Hippocampal formation (tissue), 2 donors: Measurements from ENCODE around the gene RIMBP2.

ENCODE experiments used
- DNase-seq, 2 donors: peaks; one replicate each; lab custom pipeline; 2025; lab: John Stamatoyannopoulos, UW

Gene RIMBP2

DNA sequence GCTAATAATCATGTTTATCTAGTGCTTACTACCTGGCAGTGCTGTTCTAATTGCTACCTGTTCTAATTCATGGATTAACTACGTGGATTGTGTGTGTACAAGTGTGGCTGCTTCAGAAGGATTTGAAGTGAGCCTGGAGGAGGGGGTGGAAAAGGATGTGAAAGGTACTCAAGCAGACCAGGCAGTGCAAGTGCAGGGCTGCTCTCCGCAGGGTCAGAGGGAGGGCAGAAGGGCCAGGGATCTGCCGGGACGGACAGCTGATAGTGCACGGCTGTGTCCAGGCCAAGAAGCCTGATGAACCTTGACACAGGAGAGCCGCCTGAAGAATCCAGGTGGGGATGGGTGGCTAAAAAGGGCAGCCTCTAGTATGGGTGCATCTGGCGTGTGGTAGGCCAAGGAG, 349.9 kb downstream of the RIMBP2 start:
- no peak for DNase-seq

DNA sequence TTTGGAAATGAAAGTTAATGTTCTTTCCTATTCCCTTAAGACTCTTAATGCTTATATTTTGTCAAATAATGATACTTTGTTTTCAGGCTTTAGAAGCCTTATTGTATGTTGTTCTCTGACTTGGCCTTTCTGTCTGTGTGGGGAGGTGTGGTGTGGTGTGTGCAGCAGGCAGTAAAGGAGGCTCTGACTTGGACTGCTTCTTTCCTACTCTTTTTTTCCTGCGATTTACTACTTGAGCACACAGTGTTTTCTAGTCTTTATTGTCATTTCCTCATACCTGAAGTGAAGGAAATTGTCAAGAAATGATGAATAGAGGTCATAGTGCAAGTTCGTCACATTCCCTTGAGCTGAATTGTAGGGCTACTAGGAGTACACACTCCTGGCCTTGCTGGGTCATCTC, 351.5 kb downstream of the RIMBP2 start:
- no peak for DNase-seq

DNA sequence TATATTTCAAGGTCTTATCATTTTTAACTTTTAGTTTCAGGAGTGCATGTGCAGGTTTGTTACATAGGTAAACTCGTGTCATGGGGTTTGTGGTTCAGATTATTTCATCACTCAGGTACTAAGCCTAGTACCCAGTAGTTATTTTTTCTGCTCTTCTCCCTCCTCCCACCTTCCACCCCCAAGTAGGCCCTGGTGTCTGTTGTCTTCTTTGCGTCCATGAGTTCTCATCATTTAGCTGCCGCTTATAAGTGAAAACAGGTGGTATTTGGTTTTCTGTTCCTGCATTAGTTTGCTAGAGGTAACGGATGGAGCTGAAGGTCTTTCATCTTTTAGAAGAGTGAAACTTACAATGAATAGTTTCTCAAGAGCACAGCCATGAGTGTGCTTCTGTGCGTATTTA, 354.0 kb downstream of the RIMBP2 start:
- DNase-seq: no peak

DNA sequence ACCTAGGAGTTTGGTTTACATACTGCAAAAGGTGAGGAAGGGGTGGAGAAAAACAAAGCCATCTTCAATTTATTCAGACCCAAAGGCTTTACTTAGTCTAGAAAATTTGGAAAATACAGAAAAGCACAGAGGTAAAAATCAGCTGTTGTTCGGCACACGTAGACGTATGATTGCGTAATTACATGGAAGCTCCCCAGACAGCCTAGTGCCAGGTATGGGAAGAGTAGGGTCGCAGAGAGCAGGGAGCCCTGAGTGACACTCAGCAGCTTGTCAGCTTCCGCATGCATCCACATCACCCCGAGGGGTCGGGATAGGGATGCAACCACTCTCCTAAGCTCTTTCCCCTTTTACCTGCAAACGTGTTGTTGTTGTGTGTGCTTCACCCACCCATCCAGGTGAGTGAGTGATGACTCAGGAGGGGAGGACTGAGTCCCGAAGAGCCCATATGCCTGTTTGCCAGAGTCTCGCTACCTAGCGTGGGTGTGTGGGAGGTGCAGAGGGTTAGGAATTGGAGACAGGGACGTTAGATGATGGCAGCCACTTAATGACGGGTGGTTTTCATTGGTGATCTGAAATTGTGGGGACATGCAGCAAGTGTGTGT, 358.3 kb downstream of the RIMBP2 start:
- DNase-seq: no peak

DNA sequence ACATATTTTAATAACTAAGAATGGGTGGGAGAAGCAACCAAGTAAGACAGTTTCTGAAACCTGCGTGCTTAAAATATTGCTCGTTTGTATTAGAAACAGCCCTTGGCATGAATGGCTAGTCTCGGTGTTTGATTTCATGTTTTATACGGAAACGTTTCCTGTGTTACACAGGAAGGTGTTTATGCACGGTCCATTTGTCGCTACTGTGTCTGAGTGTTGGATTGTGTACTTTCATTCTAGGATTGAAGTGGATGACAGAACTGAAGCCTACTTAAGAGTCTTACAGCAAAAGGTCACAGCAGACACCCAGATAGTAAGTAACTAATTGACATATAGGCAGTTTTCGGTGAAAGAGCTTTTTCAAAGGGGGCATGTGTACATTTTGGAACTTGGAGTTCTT, 358.9 kb downstream of the RIMBP2 start:
- DNase-seq: no peak

DNA sequence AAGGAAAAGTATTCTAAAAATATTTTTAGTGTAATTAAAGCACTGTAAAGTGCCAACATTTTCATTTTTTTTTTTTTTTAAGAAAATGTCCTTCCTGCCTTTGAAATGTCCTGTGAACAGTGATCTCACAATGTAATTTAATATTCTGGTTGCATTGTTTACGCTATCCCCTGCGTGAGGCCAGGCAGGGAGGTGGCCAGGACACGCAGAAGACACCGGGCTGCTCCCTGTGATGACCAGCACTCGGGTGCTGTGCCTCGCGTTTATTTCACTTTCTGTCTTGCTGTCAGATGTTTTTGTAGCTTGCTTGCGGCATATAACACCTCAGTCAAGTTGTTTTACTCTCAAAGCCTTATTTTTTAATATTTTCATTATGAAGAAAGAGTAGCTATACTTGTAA, 359.9 kb downstream of the RIMBP2 start:
- DNase-seq: no peak

DNA sequence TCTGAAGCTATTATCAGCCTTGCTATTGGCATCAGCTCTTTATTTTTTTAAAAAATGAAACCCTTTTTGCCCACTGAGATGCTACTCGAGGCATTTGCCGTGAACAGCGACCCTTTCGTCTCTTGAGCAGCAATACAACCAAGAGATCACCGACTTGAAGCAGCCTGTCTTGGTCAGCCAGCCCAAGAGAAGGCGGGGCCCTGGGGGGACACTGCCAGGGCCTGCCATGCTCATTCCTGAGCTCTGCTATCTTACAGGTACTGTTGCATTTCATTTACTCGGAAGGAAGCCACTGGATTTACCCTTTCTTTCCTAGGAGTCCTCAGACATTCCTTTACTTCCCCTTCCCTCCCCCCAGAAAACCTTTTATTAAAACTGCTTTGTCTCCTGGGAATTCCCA, 361.7 kb downstream of the RIMBP2 start:
- DNase-seq: no peak

DNA sequence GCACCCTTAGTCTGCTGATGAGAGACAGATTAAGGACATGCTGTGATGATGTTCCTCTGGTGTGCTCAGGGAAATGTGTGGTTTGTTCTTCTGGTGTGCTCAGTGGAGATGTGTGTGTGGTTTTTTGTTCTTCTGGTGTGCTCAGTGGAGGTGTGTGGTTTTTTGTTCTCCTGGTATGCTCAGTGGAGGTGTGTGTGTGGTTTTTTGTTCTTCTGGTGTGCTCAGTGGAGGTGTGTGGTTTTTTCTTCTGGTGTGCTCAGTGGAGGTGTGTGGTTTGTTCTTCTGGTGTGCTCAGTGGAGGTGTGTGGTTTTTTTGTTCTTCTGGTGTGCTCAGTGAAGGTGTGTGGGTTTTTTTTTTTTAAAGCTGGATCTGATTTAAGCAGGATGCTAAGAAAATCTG, 363.0 kb downstream of the RIMBP2 start:
- DNase-seq: no peak

DNA sequence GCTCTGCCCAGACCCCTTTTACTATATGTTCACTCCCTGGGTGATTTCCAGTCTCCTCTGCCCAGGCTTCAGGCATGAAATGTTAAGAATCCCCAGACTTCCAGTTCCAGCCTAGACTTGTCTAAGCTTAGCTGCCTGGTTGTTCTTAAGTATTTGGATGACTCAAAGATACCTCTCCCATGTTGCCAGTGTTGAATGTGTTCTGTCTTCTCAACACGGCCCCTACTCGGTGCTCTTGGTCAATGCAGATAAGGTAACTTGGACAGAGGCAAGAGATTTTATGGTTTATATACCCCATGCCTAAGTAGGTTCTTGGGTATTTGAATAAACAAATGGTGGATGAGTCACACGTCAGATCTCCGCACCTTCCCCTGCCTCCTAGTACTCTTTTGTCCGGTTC, 364.8 kb downstream of the RIMBP2 start:
- DNase-seq: no peak

DNA sequence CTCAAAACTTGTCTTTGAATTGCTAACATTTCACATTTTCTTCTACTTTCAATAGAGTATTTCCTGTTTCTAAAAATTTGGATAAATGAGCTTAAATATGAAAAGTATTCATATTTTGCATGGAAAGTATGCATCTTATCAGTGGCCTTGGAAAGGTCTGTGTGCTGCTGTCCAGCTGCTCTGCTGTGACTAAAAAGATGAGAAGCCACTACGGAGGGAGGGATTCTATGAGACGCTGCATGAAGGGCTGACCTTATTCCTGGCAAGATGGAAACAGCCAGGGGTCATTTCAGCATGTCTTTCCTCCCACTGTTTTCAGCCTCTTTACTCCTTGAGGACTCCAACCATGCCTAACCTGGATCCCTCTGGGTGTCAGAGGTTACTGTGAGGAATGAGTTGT, 365.4 kb downstream of the RIMBP2 start:
- no peak for DNase-seq

DNA sequence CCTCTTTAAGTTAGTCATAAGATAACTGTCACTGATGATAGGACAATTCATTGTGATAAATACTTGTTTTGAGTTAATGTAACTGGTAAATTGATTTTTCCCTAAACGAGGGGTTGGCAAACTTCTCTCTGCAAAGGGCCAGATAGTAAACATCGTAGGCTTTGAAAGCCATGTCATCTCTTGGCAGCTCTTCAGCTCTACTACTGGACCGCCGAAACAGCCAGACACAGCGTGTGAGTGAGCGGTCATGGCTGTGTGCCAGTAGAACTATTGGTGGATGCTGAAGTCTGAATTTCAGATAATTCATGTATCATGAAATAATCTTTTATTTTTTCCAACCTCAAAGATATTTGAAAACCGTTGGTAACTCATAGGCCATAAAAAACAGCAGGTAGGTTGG, 368.5 kb downstream of the RIMBP2 start:
- DNase-seq: no peak
